Left cardiac atrium (tissue), 4 donors: ENCODE measurements around the gene SSRP1. TPM values are rescaled to one million over a fixed set of nuclear protein-coding genes. Genes with fewer than 3 reads are reported as not detected.
"Not testable (repeated sequence)": the region's sequence is repeated elsewhere in the genome, so short reads cannot be mapped to it uniquely, and the experiment has no call there.

ENCODE experiments used
- ATAC-seq, 2 donors: fragments of 200-7000 bp; cut with Tn5 transposase; one replicate each; pipeline ENCODE4 v1.9.1; 2020; ENCODE audit warnings: mild to moderate bottlenecking in 2 of 2, moderate library complexity in 2 of 2
- DNase-seq: peaks from one replicate; pipeline ENCODE4 v3.0.0-alpha.2; 2020
- intact Hi-C, 2 donors: fragments of 100-400 bp; cut with DNase I; formaldehyde crosslinking; loops; one replicate each; pipeline versions ENCODE4 v1.14.1 to v1.15.1; 2022 to 2023
- total RNA-seq, 2 donors: library from RNA; stranded (reverse); fragmentation: NEBNext Ultra II Directional; extraction: Animal tissue kit (Norgen Biotek cat#: 25700); gene quantifications; one replicate each; pipeline ENCODE4 v1.2.1, GENCODE V29; 2021
- donor health status: DM: no; HTN: yes; CAD: no.
- donor health status: DM: no; HTN: yes; CAD: no; lungs with severe emphysema.
- donor health status: DM: yes; HTN: yes; CAD: no.
- donor health status: Dilated cardiomyopathy.

The SSRP1 gene
- total RNA-seq, 2 donors from 2014 or later = 34.7 to 45.5 TPM

GRCh38 chr11:57283231-57283990, 52.3 kb downstream of the SSRP1 start:
- no peak for ATAC-seq
- intact Hi-C loops = no loop called here
- no peak for DNase-seq

- intact Hi-C loops, ATAC-seq, DNase-seq: not testable (repeated sequence)
These were observed 54.1 kb downstream of the SSRP1 start for GRCh38 chr11:57281546-57281945.

- ATAC-seq = no peak
- intact Hi-C loops = no loop called here
- no peak for DNase-seq
These were observed 56.6 kb downstream of the SSRP1 start for GRCh38 chr11:57279116-57279515.

GRCh38 chr11:57278721-57279095, 57.0 kb downstream of the SSRP1 start:
- intact Hi-C loops = no loop called here
- ATAC-seq (no peak), DNase-seq (no peak)

- ATAC-seq = peak; percentile 73 to 78
- DNase-seq = peak; percentile 80
- intact Hi-C loops = no loop called here
These were observed 57.6 kb downstream of the SSRP1 start for GRCh38 chr11:57277845-57278720.

- ATAC-seq (peak; percentile 35 to 75), DNase-seq (no peak)
- intact Hi-C loops = no loop called here
These were observed 58.6 kb downstream of the SSRP1 start for GRCh38 chr11:57276971-57277675.

- no peak for DNase-seq
- intact Hi-C loops = no loop called here
- ATAC-seq = no peak
These were observed 59.3 kb downstream of the SSRP1 start for GRCh38 chr11:57276169-57276970.

Other genes with a start within 250 kb of the SSRP1 start
- gene LRRC55, start 153.9 kb downstream of the SSRP1 start, total RNA-seq = under 1 TPM in 1 of 2 donors, not detected in 1; 0.12 TPM
- gene APLNR, start 98.6 kb downstream of the SSRP1 start, total RNA-seq = 10 to 100 TPM; 20.2 to 21.6 TPM
- 10 to 100 TPM; 73.6 to 82.6 TPM for gene TNKS1BP1, start 10.9 kb downstream of the SSRP1 start, total RNA-seq
- gene P2RX3, start 2.5 kb upstream of the SSRP1 start, total RNA-seq = 1 to 10 TPM in 1 of 2 donors, under 1 TPM in 1; 0.84 to 1.7 TPM
- not detected for gene PRG3, start 45.3 kb upstream of the SSRP1 start, total RNA-seq
- gene PRG2, start 54.8 kb upstream of the SSRP1 start, total RNA-seq = not detected
- gene SLC43A3, start 91.2 kb upstream of the SSRP1 start, total RNA-seq = 10 to 100 TPM; 39.3 to 46.7 TPM
- 1 to 10 TPM; 1.9 to 2.4 TPM for gene RTN4RL2, start 124.6 kb upstream of the SSRP1 start, total RNA-seq
- gene SLC43A1, start 179.8 kb upstream of the SSRP1 start, total RNA-seq = 1 to 10 TPM; 5.8 to 7.2 TPM
- 10 to 100 TPM; 58.0 to 58.9 TPM for gene TIMM10, start 194.9 kb upstream of the SSRP1 start, total RNA-seq
- gene SMTNL1, start 201.7 kb upstream of the SSRP1 start, total RNA-seq = not detected
- 10 to 100 TPM; 28.9 to 30.0 TPM for gene UBE2L6, start 231.8 kb upstream of the SSRP1 start, total RNA-seq